CD4-positive, alpha-beta T cell treated with Interleukin-2 at 100 ng/mL for 4 hours (primary cell): Measurements from ENCODE around the gene ARHGDIA.

ENCODE experiments used
- DNase-seq: peaks from one replicate; pipeline ENCODE4 v3.0.0-alpha.2; 2020; ENCODE audit warnings: low spot score

ARHGDIA gene

DNA sequence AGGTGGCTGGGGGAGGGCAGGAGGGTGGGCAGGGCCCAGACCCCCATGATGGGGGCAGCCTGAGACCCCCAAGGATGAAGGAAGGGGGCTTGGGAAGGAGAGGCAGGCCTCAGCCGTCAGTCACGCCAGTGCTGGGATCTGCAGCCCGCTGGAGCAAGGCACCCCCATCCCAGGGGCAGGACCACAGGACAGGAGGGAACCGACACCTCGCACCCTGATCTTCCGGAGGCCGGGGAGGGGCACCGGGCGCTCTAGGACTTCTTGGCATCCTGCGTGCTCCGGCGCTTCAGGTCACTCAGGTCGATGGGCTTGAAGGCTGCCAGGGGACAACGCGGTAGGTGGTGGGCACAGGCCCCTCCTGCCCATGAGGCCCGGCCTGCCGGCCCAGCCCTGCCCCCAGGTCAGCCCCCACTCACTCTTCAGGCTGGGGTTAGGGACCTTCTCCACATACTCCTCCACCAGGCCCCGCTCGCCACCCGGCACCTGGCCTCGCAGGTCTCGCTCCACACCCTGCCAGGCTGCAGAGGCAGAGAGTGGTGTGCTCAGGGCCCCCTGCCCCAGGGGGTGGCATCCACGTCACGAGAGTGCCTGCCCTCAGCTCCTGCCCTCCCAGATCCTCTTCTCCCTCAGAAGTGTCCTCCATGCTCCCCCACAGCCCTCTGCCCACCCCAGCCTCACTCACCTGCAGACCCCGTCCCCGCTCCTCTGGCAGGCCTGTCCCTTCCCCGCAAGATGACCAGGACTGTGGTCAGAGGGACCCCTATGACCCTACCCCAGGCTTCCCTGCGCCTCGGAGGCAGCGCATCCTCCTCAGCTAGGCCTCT is 47.9 kb downstream of the ARHGDIA start:
- no peak for DNase-seq

DNA sequence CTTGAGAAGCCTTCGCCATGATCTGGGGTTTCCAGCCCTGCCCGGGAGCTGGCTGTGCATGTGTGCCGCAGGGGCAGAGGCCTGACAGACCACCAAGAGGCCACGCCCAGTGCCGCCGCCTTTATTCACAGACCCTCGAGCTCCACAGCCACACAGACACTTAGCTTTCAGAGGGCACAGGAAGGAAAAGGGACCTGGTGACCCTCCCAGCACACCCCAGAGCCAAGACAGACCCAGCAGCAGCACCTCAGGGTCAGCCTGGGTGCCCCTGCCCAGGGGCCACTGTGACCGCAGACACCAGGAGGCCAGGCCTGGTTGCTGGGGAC is 48.9 kb downstream of the ARHGDIA start:
- DNase-seq, result no peak

DNA sequence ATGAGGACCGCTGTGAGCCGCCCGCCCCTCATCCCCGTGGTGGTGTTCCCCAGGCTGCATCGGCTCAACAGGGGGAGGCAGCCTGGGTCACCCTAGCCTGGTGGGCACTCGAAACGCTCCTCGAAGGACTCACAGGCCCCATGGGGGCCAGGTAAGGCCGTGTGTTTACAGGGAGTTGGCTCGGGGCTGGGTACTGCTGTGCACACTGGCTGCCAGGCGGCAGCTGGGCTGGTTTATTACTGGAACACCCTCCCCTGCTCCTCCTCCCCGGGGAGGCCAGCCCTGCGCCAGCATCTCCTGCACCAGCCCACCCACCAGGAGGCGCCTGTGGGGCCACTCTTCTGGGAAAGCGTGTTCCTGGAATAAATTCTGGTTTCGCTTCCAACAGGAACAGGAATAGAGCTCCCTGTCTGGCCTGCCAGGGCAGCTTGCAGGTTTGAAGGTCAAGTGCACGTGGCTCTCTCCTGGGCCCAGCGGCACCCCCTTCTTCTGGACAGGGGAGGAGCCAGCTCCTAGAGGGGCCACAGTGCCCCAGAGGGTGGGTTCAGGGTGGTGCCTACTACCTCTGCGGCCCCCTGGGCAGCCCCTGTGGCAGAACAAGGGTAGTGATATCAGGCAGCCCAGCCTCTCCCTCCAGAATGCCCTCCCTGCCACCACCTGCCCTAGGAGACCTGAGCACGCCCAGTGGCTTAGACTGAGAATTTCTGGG is 49.4 kb downstream of the ARHGDIA start:
- peak; percentile 33 for DNase-seq

DNA sequence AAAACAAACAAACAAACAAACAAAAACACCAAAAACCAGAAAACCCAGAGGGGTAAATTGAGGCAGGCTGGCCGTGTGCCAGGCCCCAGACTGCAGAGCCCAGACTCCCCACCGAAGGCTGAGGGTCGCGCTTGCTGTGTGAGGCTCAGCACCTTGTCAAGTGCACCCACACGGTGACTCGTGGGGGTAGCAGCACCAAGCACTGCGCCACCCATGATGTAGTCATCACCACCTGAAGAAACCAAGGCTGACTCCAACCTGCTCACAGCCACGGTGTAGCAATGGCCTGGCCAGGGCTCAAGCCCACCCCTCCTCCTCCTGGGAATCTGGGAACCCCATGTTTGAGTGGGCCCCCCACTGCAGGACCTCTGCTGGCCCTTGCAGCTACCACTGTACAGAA is 50.0 kb downstream of the ARHGDIA start:
- DNase-seq, result no peak

DNA sequence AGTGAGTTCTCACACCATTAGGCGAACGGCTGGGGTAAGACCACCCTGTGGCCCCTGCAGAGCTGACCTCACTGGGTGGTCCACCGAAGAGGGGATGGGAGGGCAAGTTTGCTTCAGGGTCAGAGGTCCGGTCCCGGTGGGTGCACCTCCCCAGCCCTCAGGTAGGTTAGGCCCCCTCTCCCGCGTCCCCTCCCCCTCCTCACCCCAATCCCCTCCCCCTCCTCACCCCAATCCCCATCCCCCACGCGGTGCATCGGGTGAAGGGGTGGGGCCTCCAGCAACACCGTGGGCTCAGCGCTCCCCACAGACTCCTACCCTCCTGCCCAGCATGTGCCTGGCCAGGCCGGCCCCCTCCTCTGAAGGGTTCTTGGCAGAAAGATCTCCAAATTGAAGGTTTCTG is 51.4 kb downstream of the ARHGDIA start:
- DNase-seq, result no peak

DNA sequence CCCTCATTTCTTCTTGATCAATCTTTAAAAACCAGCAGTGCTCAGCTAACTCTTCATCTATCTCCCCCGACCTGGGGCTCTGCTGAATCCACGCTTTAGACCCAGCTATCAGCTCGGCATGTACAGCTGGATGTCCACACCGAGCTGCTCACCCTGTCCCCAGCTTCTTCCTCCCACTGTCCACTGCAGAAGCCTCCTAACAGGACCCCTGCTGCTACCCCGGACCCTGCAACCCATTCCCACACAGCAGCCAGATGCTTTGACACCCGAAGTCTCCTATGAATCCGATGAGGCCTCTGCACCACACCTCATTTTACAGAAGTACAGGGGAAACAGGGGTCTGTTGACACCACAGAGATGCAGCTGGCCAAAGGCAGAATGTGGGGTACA is 53.4 kb downstream of the ARHGDIA start:
- DNase-seq, result no peak
